T-helper 1 cell treated with Interleukin-12 subunit alpha and Interleukin-12 subunit beta and Interleukin-4 antibody, amounts not matched to agents 30 ng/mL and 1 ng/mL, for 36 hours (primary cell): Measurements from ENCODE around the gene TAF5L. TPM values are rescaled to one million over a fixed set of nuclear protein-coding genes. Genes with fewer than 3 reads are reported as not detected.

Experiments used
- intact Hi-C: fragments of 100-400 bp; cut with micrococcal nuclease; formaldehyde crosslinking; loops from one replicate; pipeline ENCODE4 v1.15.1; 2024
- total RNA-seq: library from RNA; stranded (reverse); gene quantifications from 2 replicates; pipeline ENCODE4 v1.2.3, GENCODE V29; 2022

The TAF5L gene
- total RNA-seq: 25.4 and 27.7 TPM in 2 replicates

DNA sequence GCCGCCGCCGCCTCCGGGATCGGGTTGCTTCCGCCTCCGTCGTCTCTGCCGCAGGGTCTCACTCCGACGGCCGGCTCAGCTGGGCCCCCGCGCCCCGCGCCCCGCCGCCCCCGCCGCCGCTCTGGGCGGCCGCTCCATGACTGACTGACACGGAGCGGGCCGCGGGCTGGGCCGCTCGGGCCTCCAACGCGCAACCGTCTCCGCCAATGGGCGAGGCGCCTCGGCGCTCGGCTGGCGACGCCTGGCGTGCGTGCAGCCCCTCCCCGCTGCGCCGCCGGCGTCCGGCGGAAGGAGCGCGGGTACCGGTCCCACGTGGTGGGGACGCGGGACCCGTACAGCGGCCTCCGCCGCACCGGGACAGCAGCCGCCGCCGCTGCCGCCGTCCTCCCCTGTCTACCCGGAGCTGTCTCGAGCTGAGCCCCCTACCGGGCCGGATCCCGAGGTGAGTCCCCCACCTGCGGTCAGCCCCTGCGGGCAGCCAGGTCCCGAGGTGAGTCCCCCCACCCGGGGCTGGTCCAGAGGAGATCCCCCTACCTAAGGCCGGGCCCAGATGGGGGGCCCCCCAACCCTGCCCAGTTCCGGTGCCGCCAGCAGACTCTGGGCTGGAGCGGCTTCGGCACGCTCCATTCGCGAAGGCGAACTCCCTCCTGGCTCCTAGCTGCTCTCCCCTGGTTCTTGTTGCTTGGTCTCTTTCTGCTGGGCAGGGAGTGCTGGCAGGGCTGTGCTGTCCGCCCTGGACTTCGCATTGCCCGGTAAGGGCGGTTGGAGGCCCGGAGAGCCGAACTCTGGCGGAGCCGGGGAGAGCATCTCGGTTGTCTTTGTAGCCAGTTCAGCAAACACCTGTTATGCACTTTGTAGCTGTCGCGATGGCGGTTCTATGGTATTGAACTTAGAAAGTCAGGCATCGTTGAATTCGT, at the start of gene TAF5L, which contains the start of gene URB2:
TSS of gene TAF5L (minus strand) at position 208 of the 917 bp plus-strand sequence. CDS start 11,640 bp downstream, outside the sequence.
TSS of gene URB2 (plus strand) at position 333 of the 917 bp plus-strand sequence. CDS start 1,387 bp downstream, outside the sequence.
- intact Hi-C loops: loop anchor here (1.0 to 10.0 kb wide), 18 partner anchors 67 to 2001 kb away; partner anchors contain the start of genes ARV1, COG2, DISC1 and EGLN1

DNA sequence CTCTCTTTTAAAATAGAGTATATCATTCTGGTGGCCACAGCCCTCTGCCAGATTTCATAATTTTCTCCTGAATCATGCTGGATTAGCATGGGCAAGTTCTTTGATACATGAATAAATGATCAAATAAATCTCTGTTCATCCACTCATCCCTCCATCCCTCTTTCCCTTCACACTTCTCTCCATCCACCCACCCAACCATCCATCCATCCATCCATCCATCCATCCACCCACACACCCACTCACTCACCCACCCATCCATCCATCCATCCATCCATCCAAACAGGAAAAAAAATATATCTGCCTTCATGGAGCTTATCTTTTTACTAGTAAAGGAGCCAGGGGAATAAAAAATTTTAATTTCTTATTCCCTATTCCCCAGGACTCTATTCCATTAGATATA, 49.5 kb upstream of the TAF5L start:
- intact Hi-C loops: no loop called here

DNA sequence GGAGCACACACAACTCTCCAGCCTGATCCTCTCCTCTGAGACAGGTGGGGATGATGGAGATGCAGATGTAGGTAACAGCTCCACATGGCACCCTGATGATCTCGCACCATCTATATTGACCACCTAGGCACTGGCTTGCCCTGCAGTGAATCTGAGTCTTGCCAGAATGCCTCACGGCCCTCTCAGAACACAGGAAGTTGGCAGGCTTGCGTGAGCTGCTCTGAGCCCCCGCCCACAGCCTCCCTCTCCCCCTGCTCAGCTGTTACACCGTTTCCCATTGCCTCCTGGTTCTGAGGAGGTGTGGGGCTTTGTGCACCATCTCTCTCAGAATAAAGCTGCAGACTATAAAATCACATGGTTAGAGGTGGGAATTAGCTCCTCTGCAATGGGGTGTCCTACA, 48.1 kb upstream of the TAF5L start:
- intact Hi-C loops: no loop called here

DNA sequence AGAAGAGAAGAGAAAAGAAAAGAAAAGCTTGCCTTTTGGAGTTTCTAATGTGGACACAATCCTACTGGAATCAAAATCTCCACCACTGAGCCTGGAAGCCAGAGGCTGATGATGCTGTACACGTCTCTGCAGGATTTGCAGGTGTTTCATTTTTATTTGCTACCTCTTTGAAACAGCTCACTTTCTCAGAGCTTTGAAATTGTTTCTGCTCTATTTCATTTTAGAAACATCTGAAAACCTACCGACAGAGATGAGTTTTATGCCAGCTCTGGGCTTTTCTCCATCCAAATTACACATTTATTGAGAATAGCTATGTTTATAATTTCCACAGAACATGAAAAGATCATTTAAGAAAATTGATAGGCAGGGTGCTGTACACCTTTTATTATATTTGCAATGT, 46.3 kb upstream of the TAF5L start:
- intact Hi-C loops: no loop called here

DNA sequence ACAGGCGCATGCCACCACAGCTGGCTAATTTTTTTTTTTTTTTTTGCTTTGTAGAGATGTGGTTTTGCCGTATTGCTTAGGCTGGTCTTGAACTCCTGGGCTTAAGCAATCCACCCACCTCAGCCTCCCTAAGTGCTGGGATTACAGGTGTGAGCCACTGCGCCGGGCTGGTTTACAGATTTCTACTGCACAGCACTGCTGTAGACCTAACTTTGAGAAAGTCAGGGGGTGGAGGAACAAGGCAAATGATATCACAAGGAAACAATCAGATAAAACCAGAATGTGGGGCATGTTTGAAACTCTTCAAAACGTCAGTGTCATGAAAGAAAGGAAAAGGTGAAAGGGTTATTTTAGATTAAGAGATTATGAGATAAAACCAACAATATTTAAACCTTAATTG, 45.4 kb upstream of the TAF5L start:
- intact Hi-C loops: no loop called here

DNA sequence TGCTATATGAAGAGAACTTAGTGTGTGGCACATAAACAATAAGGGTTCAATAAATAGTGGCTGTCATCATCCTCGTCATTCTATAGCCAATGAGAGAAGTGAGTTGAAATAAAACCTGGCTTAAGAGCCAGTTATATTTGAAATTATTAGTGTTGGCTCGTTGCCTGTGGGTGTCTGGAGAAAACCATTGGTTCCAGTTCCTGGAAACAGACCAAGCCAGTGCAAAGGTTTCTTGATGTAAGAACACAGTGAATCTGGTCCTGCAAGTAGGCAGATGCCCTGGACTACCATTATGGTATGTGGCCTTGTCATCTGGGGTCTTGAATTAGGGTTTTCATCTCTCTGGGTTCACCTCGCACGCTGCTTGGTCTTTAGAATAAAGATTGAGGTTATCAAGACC, 43.4 kb upstream of the TAF5L start:
- intact Hi-C loops: loop anchor here (10.0 kb wide), 1 partner anchor 295 kb away; no protein-coding TSS in a partner anchor

DNA sequence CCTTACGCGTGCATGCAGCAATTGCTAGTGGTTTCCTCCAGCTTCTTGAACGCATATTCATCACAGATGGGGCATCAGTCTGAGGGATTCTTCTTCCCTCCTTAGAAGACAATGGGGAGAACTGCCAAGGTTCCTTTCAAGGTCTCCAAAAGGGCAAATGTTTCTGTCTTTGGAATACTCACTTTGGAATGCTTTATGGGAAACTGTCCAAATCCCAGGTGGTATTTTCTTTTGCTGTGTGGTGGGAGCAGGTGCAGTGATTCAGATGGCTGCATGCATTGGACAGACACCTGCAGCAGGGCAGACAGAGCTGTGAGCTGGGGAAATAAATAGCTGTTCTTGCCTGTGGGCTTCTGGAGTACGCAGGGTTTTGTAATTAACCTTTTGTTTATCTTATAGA, 40.7 kb upstream of the TAF5L start:
- intact Hi-C loops: loop anchor here (10.0 kb wide), 1 partner anchor 298 kb away; no protein-coding TSS in a partner anchor

DNA sequence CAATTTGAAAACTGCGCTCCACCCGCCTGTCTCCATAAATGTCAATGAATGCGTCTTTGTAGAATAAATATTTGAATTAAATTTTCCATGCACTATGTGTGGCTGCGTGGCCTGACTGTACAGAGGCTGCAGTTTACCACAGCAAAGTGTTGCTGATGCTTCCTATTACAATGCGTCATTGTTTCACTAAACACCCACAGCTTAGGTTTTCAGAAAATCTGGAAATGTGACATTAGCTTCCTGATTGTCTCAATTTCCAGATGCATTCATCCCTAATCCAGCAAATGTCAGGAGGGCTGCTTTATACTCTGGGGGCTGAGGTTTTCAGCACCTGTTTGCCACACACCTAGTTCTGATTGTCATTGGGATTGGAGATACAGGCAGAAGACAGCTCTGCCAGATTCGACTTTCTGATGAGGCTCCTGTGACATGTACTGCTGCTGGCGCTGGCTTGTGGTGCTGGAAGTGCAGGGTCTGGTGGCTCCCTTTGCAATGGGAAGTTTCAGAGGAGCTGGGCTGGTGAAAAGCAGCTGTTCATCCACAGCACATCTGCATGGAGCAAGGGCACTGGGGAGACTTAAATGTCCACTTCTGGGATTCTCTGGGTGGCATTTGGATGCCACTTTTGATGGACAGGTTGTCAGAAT, 40.1 kb upstream of the TAF5L start:
- intact Hi-C loops: loop anchor here (10.0 kb wide), 1 partner anchor 299 kb away; no protein-coding TSS in a partner anchor

DNA sequence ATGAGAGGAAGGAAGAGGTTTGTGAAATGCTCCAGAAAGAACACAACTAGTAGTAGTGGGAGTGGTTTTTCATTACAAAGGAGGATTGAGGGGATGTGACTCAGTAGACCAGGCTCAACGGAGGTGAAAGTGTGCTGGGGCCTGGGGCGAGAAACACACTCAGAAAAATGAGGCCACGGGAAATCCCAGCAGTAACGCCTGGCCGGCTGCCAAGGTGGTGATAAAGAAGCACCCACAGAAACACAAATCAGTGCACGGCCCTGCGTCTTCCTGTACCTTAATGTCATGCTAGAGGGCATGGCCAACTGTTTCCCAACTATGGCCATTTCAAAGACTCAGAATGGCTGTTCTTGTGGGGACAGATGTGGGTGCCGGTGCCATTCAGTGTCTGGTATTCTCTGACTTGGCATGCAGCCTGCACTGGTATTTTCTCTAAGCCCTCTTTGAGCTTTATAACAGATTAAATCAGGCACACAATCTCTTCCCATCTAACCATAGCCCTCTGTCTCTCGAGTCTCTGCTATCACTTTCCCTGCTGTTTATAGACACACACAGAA, 38.3 kb upstream of the TAF5L start:
- intact Hi-C loops: loop anchor here (5.0 to 10.0 kb wide), 3 partner anchors 193 to 1548 kb away; no protein-coding TSS in a partner anchor

DNA sequence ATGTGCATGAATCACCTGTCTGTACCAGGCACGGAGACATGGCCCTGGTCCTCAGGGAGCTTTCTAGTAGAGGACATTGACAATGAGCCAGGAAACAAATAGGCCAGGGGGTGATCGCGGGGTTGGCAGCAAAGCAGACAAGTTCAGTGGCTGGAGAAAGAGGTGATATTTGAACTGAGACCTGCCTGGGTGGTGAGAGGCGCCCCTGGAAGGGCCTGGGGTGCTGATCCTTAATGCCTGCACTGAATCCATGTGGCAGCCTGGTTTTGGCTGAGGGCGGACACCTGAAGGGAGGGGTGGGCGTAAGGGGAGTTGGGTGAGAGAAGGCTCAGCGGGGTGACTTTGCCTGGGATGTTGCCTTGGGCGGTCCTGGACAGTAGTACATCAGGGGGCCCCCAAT, 36.0 kb upstream of the TAF5L start:
- intact Hi-C loops: loop anchor here (1.0 to 10.0 kb wide), 8 partner anchors 195 to 1550 kb away; partner anchors contain the start of gene GALNT2

DNA sequence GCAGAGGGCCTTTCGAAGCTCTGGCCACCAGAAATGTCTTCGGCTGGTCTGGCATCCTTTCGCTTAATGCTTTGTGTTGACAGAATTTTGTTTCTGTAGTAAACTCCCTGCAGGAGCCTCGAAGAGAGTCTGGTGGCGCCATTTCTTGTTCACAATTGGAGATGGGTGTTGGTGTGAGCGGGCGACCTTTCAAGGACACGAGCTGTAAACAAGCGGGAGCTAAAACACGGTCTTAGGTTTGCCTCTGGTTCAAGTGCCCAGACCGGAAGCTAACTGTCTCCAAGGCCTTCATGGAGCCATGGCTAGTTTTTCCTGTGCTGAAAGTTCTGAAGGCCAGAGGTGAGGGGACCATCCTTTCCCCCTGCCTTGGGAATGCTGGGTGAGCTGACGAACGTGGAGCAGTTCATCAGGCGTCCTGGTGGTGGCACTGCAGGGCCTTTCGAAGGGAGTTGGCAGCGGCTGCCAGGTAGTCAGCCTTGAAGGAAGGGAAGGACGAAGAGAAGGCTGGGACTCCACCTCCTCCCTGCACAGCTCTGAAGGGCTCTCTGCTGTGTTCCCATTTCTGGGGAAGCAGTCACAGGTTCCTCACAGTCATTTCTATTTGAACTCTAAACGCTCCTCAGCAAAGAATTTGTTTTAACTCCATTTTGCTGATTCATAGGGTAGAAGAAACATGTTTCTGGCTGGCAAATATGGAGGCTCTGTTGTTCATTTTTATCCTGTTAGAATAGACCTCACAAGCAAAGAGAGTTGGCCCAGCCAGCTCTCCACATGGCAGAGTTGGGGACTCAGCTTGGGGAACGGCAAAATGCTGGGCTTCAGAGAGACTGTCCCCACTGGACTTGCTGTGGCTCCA, 35.3 kb upstream of the TAF5L start:
- intact Hi-C loops: loop anchor here (1.0 to 10.0 kb wide), 8 partner anchors 196 to 1551 kb away; partner anchors contain the start of gene GALNT2

DNA sequence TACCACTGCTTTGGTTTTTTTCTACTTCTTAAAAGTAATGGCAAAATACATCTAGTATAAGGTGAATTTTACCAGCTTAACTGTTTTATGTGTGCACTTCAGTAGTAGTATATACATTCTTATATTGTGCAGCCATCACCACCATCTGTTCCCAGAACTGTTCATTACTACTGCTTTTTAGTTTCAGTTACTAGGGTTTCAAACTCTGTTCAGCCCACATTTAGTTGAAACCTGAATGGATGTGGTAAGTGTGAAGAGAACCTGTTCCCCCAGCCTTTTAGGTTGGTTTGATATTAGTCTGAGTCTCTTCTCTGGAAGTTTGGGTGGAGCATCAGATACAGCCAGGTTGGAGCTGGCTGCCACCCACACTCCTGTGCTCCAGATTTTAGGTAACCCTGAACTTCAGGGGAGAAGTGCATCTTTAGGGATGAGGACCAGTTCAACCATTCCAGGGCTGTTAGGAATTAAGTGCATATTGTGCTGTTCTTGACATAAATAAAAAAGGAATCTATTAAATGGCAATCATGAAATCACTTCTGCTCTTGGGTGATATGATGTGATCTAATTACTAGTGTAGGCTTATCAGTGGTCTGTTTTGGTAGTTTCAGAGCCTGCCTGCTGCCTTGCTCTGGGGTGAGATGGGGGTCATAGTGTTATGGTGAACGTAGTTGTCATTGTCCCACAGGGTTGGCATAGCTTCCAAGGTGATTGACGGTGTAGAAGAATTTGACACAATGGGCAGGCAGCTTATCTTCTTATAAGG, 32.3 kb upstream of the TAF5L start:
- intact Hi-C loops: no loop called here

DNA sequence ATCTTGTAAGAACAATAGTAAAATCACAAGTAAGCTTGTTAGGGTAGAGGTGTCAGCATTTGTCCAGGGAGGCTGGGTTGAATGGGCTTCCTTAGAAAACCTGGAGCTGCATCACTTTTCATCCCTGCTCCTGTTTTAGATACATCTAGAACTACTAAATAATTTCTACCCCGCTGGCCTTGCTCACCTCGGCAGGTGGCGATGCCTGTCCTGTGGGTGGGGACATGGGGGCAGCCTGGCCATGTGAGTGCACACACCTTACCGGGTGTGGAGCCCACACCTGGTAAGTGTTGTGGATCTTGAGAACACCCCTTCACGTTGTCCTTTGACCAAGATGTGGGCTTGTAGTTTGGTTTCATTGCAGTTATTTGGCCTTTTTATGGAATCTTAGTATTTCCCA, 29.9 kb upstream of the TAF5L start:
- intact Hi-C loops: no loop called here

DNA sequence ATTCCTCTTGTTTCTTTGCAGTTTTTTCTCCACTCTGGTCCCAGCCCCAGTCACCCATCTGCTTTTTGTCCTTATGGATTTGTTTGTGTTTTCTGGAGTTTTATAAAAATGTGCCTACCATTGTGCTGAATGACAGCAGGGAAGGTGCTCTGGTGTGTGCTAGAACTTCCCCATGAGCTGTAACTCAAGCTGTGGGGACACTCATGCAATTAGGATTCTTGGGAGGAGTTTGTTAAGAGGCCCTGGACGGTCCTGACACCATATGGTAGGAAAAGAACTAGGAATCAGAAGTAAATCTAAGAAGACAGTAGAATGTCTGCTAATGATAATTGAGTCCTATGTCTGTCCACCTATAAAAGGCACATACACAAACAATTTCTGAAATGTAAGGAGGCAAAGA, 27.5 kb upstream of the TAF5L start:
- intact Hi-C loops: no loop called here

DNA sequence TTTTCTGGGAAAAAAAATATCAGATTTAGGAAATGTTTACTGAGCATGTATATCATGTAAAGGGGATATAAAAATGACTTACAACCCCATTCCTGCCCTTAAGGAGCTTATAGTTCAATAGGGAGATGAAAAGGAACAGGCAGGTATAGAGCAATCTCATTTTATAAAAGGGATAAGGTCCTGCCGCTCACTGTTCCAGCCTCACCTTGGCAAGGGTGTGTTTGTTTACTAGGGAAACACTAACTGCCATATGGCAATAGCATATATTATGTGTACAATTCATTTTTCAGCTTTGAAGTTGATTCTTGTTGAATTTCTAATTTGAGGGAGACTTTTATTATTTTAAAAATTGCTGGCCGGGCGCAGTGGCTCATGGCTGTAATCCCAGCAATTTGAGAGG, 25.6 kb upstream of the TAF5L start:
- intact Hi-C loops: no loop called here

DNA sequence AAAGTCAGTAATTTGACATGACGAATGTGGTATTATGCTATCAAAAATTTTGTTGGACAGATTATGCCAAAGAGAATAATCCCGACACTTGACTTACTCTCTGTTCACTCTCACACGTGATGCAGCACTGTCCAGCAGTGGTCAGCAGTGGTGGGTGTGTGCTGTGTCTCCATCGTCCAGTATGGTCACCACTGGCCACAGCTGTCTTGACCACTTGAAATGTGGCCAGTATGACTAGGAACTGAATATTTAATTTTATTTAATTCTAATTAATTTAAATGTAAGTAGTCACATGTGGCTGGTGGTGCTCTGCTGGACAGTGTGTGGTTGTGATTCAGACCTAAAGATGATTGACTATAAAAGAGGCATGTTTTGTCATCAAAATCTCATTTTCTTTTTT, 24.1 kb upstream of the TAF5L start:
- intact Hi-C loops: no loop called here

DNA sequence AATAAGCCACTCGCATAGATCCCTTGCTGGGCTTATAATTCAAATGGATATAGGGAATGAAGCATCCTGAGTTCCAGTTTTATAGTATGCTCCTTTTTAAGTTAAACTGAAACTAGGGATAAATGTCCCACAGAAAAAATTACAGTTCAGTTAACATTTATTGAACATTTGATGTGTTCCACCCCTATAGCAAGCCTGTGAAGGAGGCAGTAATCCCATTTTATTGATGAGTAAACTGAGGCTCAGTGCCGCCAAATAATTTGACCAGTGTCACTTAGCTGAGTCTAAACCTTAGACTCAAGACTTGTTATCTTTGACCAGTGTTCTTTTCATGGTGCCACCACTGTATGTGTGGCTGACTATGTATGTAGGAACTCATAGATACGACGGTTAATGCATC, 22.5 kb upstream of the TAF5L start:
- intact Hi-C loops: no loop called here

DNA sequence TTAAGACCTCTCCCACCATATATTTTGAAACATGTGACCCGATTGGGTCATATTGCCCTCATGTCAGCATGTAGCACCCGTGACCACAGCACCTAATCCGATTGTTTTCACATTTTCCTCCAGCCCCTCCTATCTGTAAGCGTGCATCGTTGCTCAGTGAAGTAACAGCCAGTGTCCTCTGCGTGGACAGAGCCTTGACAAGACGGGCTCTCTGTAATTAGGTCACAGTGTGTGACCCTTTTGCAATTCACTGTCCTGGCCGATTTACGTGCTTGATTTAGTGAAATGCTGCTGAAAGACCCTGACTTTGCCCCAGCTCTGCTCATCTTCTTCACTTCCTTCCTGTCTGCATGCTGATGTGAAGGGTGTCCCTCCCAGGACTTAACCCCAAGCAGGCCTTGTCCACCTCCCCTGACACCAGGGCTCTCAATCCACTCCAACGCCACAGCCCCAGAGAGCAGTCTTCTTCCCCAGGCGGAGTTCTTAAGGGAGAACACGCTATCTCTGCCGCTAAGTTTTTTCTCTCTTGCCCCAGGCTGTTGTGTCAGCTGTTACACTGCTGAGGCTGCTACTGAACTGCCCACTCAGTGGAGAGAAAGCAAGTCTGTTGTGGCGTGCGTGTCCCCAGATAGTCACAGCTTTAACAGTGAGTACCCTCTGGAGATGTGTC, 19.5 kb upstream of the TAF5L start:
- intact Hi-C loops: no loop called here

DNA sequence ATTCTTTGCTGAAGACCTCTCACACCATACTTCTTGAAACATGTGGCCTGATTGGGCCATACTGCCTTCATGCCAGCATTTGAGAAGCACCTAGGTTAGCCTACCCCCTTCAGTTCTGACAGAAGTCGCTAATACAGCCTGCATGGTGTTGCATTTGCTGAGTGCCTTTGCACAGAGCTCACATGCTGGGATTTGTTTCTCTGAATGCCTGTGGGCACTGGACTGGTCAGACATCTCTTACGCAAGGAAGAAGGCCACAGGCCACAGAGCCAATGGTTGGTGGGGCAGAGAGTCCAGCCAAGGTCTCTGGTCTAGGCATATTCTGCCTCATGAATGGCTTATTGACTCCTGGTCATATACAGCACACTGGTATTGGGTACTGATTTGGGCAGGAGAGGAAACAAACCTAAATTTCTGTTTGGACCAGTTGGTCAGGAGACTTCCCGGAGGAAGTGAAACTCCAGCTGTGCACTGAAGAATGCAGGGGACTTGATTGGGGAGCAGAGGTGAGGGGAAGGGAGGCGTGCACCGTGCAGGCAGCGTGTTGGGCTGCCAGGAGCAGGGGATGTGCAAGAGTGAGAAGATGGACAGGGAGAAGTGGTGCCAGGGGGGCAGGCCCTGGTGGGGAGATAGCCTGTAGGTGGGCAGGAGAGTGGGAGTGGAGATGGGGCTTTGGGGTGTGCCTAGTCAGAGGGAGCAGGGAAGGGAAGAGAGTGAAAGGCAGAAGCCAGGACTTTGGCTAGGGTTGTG, 18.2 kb upstream of the TAF5L start:
- intact Hi-C loops: no loop called here
